Tibial nerve (tissue), 4 donors: ENCODE data around the gene PDRG1. TPM values are rescaled to one million over a fixed set of nuclear protein-coding genes. Genes with fewer than 3 reads are reported as not detected.

Experiments
- DNase-seq, 2 donors: peaks; one replicate each; pipeline ENCODE4 v3.0.0-alpha.2; 2019; ENCODE audit warnings: low spot score in 2 of 2
- H3K27ac ChIP-seq, 4 donors: fragments of 200-600 bp; sonication (generic) in 3 of 4; one replicate each; pipeline ENCODE4 v1.5.1; 2017 to 2019; ENCODE audit warnings: mild to moderate bottlenecking in 1 of 4
- H3K27me3 ChIP-seq, 2 donors: fragments of 200-600 bp; sonication (generic) in 1 of 2; one replicate each; pipeline versions ENCODE4 v1.5.1 to v1.6.0; 2017 to 2019
- H3K36me3 ChIP-seq, 3 donors: fragments of 200-600 bp; sonication (generic); one replicate each; pipeline ENCODE4 v1.5.1; 2018 to 2019
- H3K4me1 ChIP-seq, 4 donors: fragments of 200-600 bp; sonication (generic) in 3 of 4; one replicate each; pipeline ENCODE4 v1.5.1; 2017 to 2019
- H3K4me3 ChIP-seq, 4 donors: fragments of 200-600 bp; sonication (generic) in 3 of 4; one replicate each; pipeline ENCODE4 v1.5.1; 2017 to 2019; ENCODE audit warnings: mild to moderate bottlenecking in 1 of 4, moderate library complexity in 1 of 4
- H3K9me3 ChIP-seq, 4 donors: fragments of 200-600 bp; sonication (generic) in 3 of 4; one replicate each; pipeline ENCODE4 v1.5.1; 2017 to 2019
- CTCF ChIP-seq, 5 experiments: fragments of 200-600 bp in 3 of 5; fragments of 450-650 bp in 2 of 5; sonication (generic) in 3 of 5; IDR thresholded peaks; one replicate each; pipeline ENCODE4 v1.5.1; 2016 to 2019; ENCODE audit warnings: antibody characterized with exemption in 5 of 5, mild to moderate bottlenecking in 3 of 5, moderate library complexity in 2 of 5
- EP300 ChIP-seq, 2 donors: sonication (generic); formaldehyde crosslinking; IDR thresholded peaks; one replicate each; pipeline ENCODE4 v1.6.1; 2017; ENCODE audit warnings: antibody characterized with exemption in 2 of 2, mild to moderate bottlenecking in 1 of 2
- POLR2A ChIP-seq, 2 donors: fragments of 450-650 bp; IDR thresholded peaks; one replicate each; pipeline ENCODE4 v1.6.1; 2017; ENCODE audit warnings: antibody characterized with exemption in 2 of 2, mild to moderate bottlenecking in 2 of 2, moderate library complexity in 2 of 2
- WGBS, 2 donors: methylation state at CpG; one replicate each; pipeline ENCODE4 v1.1.5; 2018; 5-methylcytosine and 5-hydroxymethylcytosine counted together
- total RNA-seq, 4 donors: library from RNA; depleted of rRNA; stranded (reverse); fragments of >200 nt; gene quantifications; one replicate each; pipeline ENCODE4 v1.1.0, GENCODE V29; 2016

The PDRG1 gene
- total RNA-seq, 4 donors from 2014 or later, result 9.6 to 15.7 (median 11.0) TPM

- Histone ChIP-seq H3K9me3 (no peaks in the 10 kb centered on the region), H3K4me1 (peaks cover 0 to 14% (median 0%) of the 10 kb centered on the region in 4 donors), H3K27ac (no peak overlapping the region), H3K4me3 (no peak overlapping the region), H3K36me3 (no peaks in the 10 kb centered on the region), H3K27me3 (peaks cover 3 to 46% of the 10 kb centered on the region in 2 donors)
- no peak for TF ChIP-seq CTCF (IDR thresholded peaks at IDR 0.05)
- TF ChIP-seq EP300 (IDR thresholded peaks at IDR 0.05), result no peak
- TF ChIP-seq POLR2A (IDR thresholded peaks at IDR 0.05), result no peak
- 12 to 13% methylated on average over 5 of the region's 5 CpGs for WGBS, 2 donors
- no peak for DNase-seq
These were observed 15.3 kb upstream of the PDRG1 start for GRCh38 chr20:31966991-31967655.

- TF ChIP-seq CTCF (IDR thresholded peaks at IDR 0.05) (no peak), EP300 (IDR thresholded peaks at IDR 0.05) (no peak), POLR2A (IDR thresholded peaks at IDR 0.05) (no peak)
- no peak for DNase-seq
- Histone ChIP-seq H3K27me3 (peaks cover 0 to 43% of the 10 kb centered on the region in 2 donors), H3K27ac (no peak overlapping the region), H3K9me3 (no peaks in the 10 kb centered on the region), H3K4me1 (peaks cover 0 to 14% (median 0%) of the 10 kb centered on the region in 4 donors), H3K36me3 (no peaks in the 10 kb centered on the region), H3K4me3 (no peak overlapping the region)
- WGBS, 2 donors, result 60 to 65% methylated on average over 6 of the region's 6 CpGs
These were observed 12.0 kb upstream of the PDRG1 start for GRCh38 chr20:31963889-31964288.

GRCh38 chr20:31962761-31963160, 10.9 kb upstream of the PDRG1 start:
- 44 to 74% methylated on average over 2 of the region's 2 CpGs for WGBS, 2 donors

GRCh38 chr20:31956556-31957526, 5.0 kb upstream of the PDRG1 start:
- no peaks in the 10 kb centered on the region for H3K9me3 ChIP-seq
- DNase-seq, result no peak

More at GRCh38 chr20:31962761-31963160, 10.9 kb upstream of the PDRG1 start:
- Histone ChIP-seq H3K36me3 (no peaks in the 10 kb centered on the region), H3K4me3 (no peak overlapping the region), H3K27ac (no peak overlapping the region), H3K9me3 (no peaks in the 10 kb centered on the region), H3K27me3 (peaks cover 0 to 37% of the 10 kb centered on the region in 2 donors), H3K4me1 (peaks cover 0 to 4% (median 0%) of the 10 kb centered on the region in 4 donors)
- no peak for TF ChIP-seq EP300 (IDR thresholded peaks at IDR 0.05)
- no peak for TF ChIP-seq CTCF (IDR thresholded peaks at IDR 0.05)
- DNase-seq, result no peak

More at GRCh38 chr20:31956556-31957526, 5.0 kb upstream of the PDRG1 start:
- Histone ChIP-seq H3K4me3 (no peak overlapping the region), H3K36me3 (no peaks in the 10 kb centered on the region), H3K27me3 (peaks cover 0 to 8% of the 10 kb centered on the region in 2 donors), H3K4me1 (no peaks in the 10 kb centered on the region), H3K27ac (no peak overlapping the region)
- WGBS, 2 donors, result 33 to 36% methylated on average over 11 of the region's 11 CpGs
- TF ChIP-seq POLR2A (IDR thresholded peaks at IDR 0.05) (no peak), EP300 (IDR thresholded peaks at IDR 0.05) (no peak), CTCF (IDR thresholded peaks at IDR 0.05) (no peak)
